Ovary (tissue), 1 donor: ENCODE measurements around the gene UBA52.

Experiments
- EP300 ChIP-seq: sonication (generic); formaldehyde crosslinking; IDR thresholded peaks from one replicate; pipeline ENCODE4 v1.6.1; 2017; ENCODE audit warnings: antibody characterized with exemption
- POLR2A ChIP-seq: fragments of 450-650 bp; IDR thresholded peaks from one replicate; pipeline ENCODE4 v1.6.1; 2017; ENCODE audit warnings: antibody characterized with exemption, mild to moderate bottlenecking, moderate library complexity

DNA sequence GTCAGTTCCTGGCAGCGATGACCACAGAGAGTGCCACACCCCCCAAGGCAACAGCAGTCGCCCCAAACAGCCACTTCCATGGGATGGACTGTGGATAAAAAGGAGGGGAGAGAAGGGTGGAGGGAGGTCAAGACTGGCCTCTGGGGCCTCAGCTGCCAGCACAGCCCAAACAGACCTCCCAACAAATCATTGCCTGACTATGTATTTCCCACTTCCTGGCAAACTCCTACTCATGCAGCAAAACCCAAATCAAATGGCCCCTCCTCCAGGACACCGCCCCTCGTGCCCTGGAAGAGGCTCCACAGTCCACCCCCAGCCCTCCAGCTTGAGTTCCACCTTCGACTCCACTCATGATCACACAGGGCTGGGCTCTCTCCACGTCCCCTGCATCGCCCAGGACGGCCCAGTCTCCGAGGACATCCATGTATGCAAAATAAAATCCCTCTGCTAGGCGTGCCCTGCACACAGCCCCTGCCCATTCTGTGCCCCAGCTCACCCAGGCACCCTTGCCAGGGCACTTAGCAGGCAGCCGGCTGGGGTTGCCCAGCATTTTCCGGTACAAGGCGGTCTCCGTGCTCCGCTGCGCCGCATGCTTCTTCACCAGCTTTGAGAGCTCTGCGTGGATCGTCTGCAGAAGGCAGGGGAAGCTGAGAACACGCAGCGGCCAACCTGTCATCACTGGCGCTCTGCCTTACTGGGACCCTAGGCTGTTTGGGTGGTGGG lies 39.3 kb upstream of the UBA52 start:
- TF ChIP-seq EP300 (no peak), POLR2A (no peak)
